Lower leg skin (tissue), 3 donors: Measurements from ENCODE around the gene ALDOC.

Source experiments
- POLR2A ChIP-seq, 2 donors: fragments of 450-650 bp; IDR thresholded peaks; one replicate each; pipeline ENCODE4 v1.6.1; 2016 to 2017; ENCODE audit warnings: antibody characterized with exemption in 2 of 2, mild to moderate bottlenecking in 1 of 2, moderate library complexity in 1 of 2
- TF ChIP-seq, protein P1 (sequence below), 3 donors: fragments of 450-650 bp; IDR thresholded peaks; one replicate each; pipeline ENCODE4 v1.5.1; 2016; ENCODE audit warnings: antibody characterized with exemption in 3 of 3, mild to moderate bottlenecking in 3 of 3, moderate library complexity in 2 of 3

DNA sequence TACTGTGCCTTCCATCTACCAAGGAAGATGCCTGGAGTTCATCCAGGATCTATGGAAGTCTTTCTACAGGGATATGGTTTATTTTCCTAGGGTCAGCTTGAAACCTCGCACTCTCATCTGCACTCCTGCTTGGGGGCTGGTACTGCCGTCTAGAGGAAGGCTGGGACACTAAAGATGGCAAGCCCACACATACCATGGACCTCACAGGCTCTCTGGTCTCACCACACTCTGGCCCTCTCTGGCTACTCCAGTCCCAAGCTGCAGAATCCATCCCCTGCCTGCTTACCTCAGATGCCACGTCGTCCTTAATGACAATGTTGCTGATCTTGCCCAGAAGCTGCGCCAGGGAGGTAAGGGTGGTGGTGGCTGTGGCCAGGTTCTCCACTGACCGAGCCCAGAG is 22.1 kb downstream of the ALDOC start:
- TF ChIP-seq, protein P1, sequence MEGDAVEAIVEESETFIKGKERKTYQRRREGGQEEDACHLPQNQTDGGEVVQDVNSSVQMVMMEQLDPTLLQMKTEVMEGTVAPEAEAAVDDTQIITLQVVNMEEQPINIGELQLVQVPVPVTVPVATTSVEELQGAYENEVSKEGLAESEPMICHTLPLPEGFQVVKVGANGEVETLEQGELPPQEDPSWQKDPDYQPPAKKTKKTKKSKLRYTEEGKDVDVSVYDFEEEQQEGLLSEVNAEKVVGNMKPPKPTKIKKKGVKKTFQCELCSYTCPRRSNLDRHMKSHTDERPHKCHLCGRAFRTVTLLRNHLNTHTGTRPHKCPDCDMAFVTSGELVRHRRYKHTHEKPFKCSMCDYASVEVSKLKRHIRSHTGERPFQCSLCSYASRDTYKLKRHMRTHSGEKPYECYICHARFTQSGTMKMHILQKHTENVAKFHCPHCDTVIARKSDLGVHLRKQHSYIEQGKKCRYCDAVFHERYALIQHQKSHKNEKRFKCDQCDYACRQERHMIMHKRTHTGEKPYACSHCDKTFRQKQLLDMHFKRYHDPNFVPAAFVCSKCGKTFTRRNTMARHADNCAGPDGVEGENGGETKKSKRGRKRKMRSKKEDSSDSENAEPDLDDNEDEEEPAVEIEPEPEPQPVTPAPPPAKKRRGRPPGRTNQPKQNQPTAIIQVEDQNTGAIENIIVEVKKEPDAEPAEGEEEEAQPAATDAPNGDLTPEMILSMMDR (IDR thresholded peaks at IDR 0.05) = no peak
- no peak for TF ChIP-seq POLR2A (IDR thresholded peaks at IDR 0.05)
